ENCODE measurements around the gene MMRN2. TPM values are rescaled to one million over a fixed set of nuclear protein-coding genes. Genes with fewer than 3 reads are reported as not detected.

MMRN2 gene
- total and polyA plus RNA-seq, 2 of the 8 experiments (the other 6 are each of a cell fraction or from before 2014, with no cell fraction given), result 1.2 TPM

- TF ChIP-seq PHF8 (conservative IDR thresholded peaks at IDR 0.05; ENCODE audit: low read depth, low read length), result 0 out of 2 replicates have a peak, but pooled peaks have one; percentile 5
- no peak for TF ChIP-seq ZNF274 (IDR thresholded peaks at IDR 0.05; ENCODE audit: borderline replicate concordance, extremely low read depth, low read length)
- TF ChIP-seq RFX5 (IDR thresholded peaks at IDR 0.05; ENCODE audit: borderline replicate concordance, low read depth, low read length), result no peak
Measured at GRCh38 chr10:86971232-86971991, 14.0 kb upstream of the MMRN2 start (continued).
